CD4-positive, alpha-beta T cell treated with Interleukin-6 for 4 hours (primary cell): ENCODE results near the gene HIP1R.

Experiments
- DNase-seq: peaks from one replicate; pipeline ENCODE4 v3.0.0-alpha.2; 2020; ENCODE audit warnings: mixed read lengths

Gene HIP1R

GRCh38 chr12:122834104-122834920 is 945 bp upstream of the HIP1R start:
- DNase-seq, result peak; percentile 42

- peak; percentile 45 for DNase-seq
Observed at GRCh38 chr12:122835750-122836026, 431 bp downstream of the HIP1R start.

- peak; percentile 71 for DNase-seq
Observed at GRCh38 chr12:122836027-122836921, 1.0 kb downstream of the HIP1R start.

GRCh38 chr12:122837306-122838265 is 2.3 kb downstream of the HIP1R start:
- DNase-seq, result no peak

- no peak for DNase-seq
Observed at GRCh38 chr12:122838841-122839240, 3.6 kb downstream of the HIP1R start.

GRCh38 chr12:122839907-122840554 is 4.8 kb downstream of the HIP1R start:
- DNase-seq, result no peak

GRCh38 chr12:122840580-122841513 is 5.6 kb downstream of the HIP1R start:
- no peak for DNase-seq

- no peak for DNase-seq
Observed at GRCh38 chr12:122841544-122842321, 6.5 kb downstream of the HIP1R start.

GRCh38 chr12:122842505-122843405 is 7.5 kb downstream of the HIP1R start:
- no peak for DNase-seq

- DNase-seq, result no peak
Observed at GRCh38 chr12:122843455-122843854, 8.2 kb downstream of the HIP1R start.

- DNase-seq, result no peak
Observed at GRCh38 chr12:122844366-122844971, 9.2 kb downstream of the HIP1R start.

GRCh38 chr12:122845041-122845864 is 10.0 kb downstream of the HIP1R start:
- DNase-seq, result no peak

GRCh38 chr12:122845865-122846621 is 10.8 kb downstream of the HIP1R start:
- DNase-seq, result no peak

- no peak for DNase-seq
Observed at GRCh38 chr12:122846622-122847515, 11.6 kb downstream of the HIP1R start.

- no peak for DNase-seq
Observed at GRCh38 chr12:122847516-122847836, 12.2 kb downstream of the HIP1R start.

GRCh38 chr12:122847921-122848421 is 12.7 kb downstream of the HIP1R start:
- DNase-seq, result no peak
